GM23338 (cell line): ENCODE results near the gene MTHFR. TPM values are rescaled to one million over a fixed set of nuclear protein-coding genes. Genes with fewer than 3 reads are reported as not detected.

Experiments
- ATAC-seq: fragments of 200-7000 bp; cut with Tn5 transposase; 3 replicates; pipeline ENCODE4 v1.9.1; 2020
- DNase-seq: peaks from one replicate; pipeline ENCODE4 v3.0.0-alpha.2; 2015; ENCODE audit warnings: low spot score
- H2AFZ ChIP-seq: fragments of 200-600 bp; sonication (generic); 2 replicates; pipeline ENCODE4 v1.8.0; 2016; ENCODE audit warnings: antibody characterized with exemption, mild to moderate bottlenecking, moderate library complexity
- H3F3A ChIP-seq: fragments of 200-600 bp; sonication (generic); replicated peaks from 2 replicates; pipeline ENCODE4 v1.8.0; 2017; ENCODE audit warnings: antibody characterized with exemption, mixed run types, low read depth
- H3K27ac ChIP-seq: fragments of 200-600 bp; sonication (generic); 2 replicates; pipeline ENCODE4 v1.6.1; 2016; ENCODE audit warnings: low read depth
- H3K27me3 ChIP-seq: fragments of 200-600 bp; sonication (generic); 2 replicates; pipeline ENCODE4 v1.8.0; 2016; ENCODE audit warnings: mild to moderate bottlenecking, mixed run types, moderate library complexity; ENCODE audit not compliant: insufficient read depth
- H3K36me3 ChIP-seq: fragments of 200-600 bp; sonication (generic); 2 replicates; pipeline ENCODE4 v1.8.0; 2016; ENCODE audit warnings: mild to moderate bottlenecking; ENCODE audit not compliant: insufficient read depth
- H3K4me1 ChIP-seq: fragments of 200-600 bp; sonication (generic); 2 replicates; pipeline ENCODE4 v1.8.0; 2016; ENCODE audit warnings: mild to moderate bottlenecking, moderate library complexity; ENCODE audit not compliant: insufficient read depth
- H3K4me2 ChIP-seq: fragments of 200-600 bp; sonication (generic); 2 replicates; pipeline ENCODE4 v1.7.1; 2017; ENCODE audit warnings: mixed run types
- H3K4me3 ChIP-seq: fragments of 200-600 bp; sonication (generic); 2 replicates; pipeline ENCODE4 v1.6.1; 2016; ENCODE audit warnings: mixed run types
- H3K79me2 ChIP-seq: fragments of 200-600 bp; sonication (generic); replicated peaks from 2 replicates; pipeline ENCODE4 v1.8.0; 2017; ENCODE audit warnings: mild to moderate bottlenecking; ENCODE audit not compliant: insufficient read depth
- H3K9me2 ChIP-seq: fragments of 200-600 bp; sonication (generic); 2 replicates; pipeline ENCODE4 v1.8.0; 2017; ENCODE audit not compliant: insufficient read depth
- H4K20me1 ChIP-seq: fragments of 200-600 bp; sonication (generic); replicated peaks from 2 replicates; pipeline ENCODE4 v1.8.0; 2017; ENCODE audit warnings: mild to moderate bottlenecking; ENCODE audit not compliant: insufficient read depth
- H3K27ac Mint-ChIP-seq: 2 replicates; pipeline ENCODE4 v1.8.0; 2020; ENCODE audit warnings: inconsistent platforms, mild to moderate bottlenecking, moderate library complexity, mixed read lengths
- H3K27me3 Mint-ChIP-seq: 3 replicates; pipeline ENCODE4 v1.8.0; 2022; ENCODE audit warnings: low read depth, mild to moderate bottlenecking, moderate library complexity, mixed read lengths, inconsistent platforms; ENCODE audit not compliant: insufficient read depth, poor library complexity
- H3K36me3 Mint-ChIP-seq: 3 replicates; pipeline ENCODE4 v1.8.0; 2021; ENCODE audit warnings: low read depth, mild to moderate bottlenecking, inconsistent platforms, moderate library complexity, mixed read lengths
- H3K4me1 Mint-ChIP-seq: 3 replicates; pipeline ENCODE4 v1.8.0; 2020; ENCODE audit warnings: mild to moderate bottlenecking, inconsistent platforms, mixed read lengths
- H3K4me3 Mint-ChIP-seq: 3 replicates; pipeline ENCODE4 v1.8.0; 2021; ENCODE audit warnings: moderate library complexity, mild to moderate bottlenecking, inconsistent platforms, mixed read lengths
- H3K9me3 Mint-ChIP-seq: 3 replicates; pipeline ENCODE4 v1.8.0; 2020; ENCODE audit warnings: moderate library complexity, mild to moderate bottlenecking, inconsistent platforms, mixed read lengths
- CREB1 ChIP-seq: fragments of 250-450 bp; sonication (Bioruptor Pico); IDR thresholded peaks from 2 replicates; pipeline ENCODE4 v1.5.0; 2020; ENCODE audit warnings: low read depth, mild to moderate bottlenecking, moderate library complexity
- CTCF ChIP-seq, 2 experiments: fragments of 200-600 bp in 1 of 2; sonication (generic) in 1 of 2; conservative IDR thresholded peaks; 2 replicates each; pipeline versions ENCODE4 v1.5.1 to v1.6.1; 2016 to 2017; ENCODE audit warnings: antibody characterized with exemption in 2 of 2, low read depth in 2 of 2, mild to moderate bottlenecking in 2 of 2, moderate library complexity in 1 of 2
- EZH2 ChIP-seq: fragments of 200-600 bp; sonication (generic); IDR thresholded peaks from one replicate; pipeline ENCODE4 v1.8.0; 2017; ENCODE audit warnings: antibody characterized with exemption, mild to moderate bottlenecking, low read depth; ENCODE audit not compliant: unreplicated experiment
- REST ChIP-seq: IDR thresholded peaks from one replicate; pipeline ENCODE4 v1.6.1; 2018; ENCODE audit warnings: antibody characterized with exemption; ENCODE audit not compliant: unreplicated experiment
- STAT1 ChIP-seq: IDR thresholded peaks from one replicate; pipeline ENCODE4 v1.6.1; 2016; ENCODE audit warnings: antibody characterized with exemption; ENCODE audit not compliant: unreplicated experiment
- ZNF114 ChIP-seq: fragments of 250-450 bp; sonication (Bioruptor Pico); IDR thresholded peaks from 2 replicates; pipeline ENCODE4 v1.5.0; 2020; ENCODE audit warnings: mild to moderate bottlenecking, moderate library complexity
- ZNF331 ChIP-seq: fragments of 250-450 bp; sonication (Bioruptor Pico); IDR thresholded peaks from 2 replicates; pipeline ENCODE4 v1.5.0; 2020; ENCODE audit warnings: low read depth, mild to moderate bottlenecking, moderate library complexity
- polyA plus RNA-seq: library from polyadenylated mRNA; unstranded; fragments of >200 nt; fragmentation: Nextera tagmentation; extraction: Ambion mirVana; gene quantifications from 2 replicates; pipeline ENCODE4 v1.2.1, GENCODE V29; 2016
- total RNA-seq: library from RNA; depleted of rRNA; stranded (reverse); fragments of >200 nt; shearing (Covaris generic); gene quantifications from 2 replicates; pipeline ENCODE4 v1.2.3, GENCODE V29; 2014
- TF ChIP-seq, protein P1 (sequence below): IDR thresholded peaks from 2 replicates; pipeline ENCODE4 v1.6.1; 2016; ENCODE audit warnings: antibody characterized with exemption
- TF ChIP-seq, protein P2 (sequence below): fragments of 250-450 bp; sonication (Bioruptor Pico); IDR thresholded peaks from 2 replicates; pipeline ENCODE4 v1.5.0; 2020; ENCODE audit warnings: mild to moderate bottlenecking, moderate library complexity

MTHFR gene
- total and polyA plus RNA-seq, 2 experiments from 2014 or later, result 6.9 to 21.6 TPM

GRCh38 chr1:11823366-11824137 is 17.8 kb upstream of the MTHFR start (continued):
- TF ChIP-seq, protein P1, sequence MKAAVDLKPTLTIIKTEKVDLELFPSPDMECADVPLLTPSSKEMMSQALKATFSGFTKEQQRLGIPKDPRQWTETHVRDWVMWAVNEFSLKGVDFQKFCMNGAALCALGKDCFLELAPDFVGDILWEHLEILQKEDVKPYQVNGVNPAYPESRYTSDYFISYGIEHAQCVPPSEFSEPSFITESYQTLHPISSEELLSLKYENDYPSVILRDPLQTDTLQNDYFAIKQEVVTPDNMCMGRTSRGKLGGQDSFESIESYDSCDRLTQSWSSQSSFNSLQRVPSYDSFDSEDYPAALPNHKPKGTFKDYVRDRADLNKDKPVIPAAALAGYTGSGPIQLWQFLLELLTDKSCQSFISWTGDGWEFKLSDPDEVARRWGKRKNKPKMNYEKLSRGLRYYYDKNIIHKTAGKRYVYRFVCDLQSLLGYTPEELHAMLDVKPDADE, result no peak

GRCh38 chr1:11822091-11822490 is 16.3 kb upstream of the MTHFR start:
- H3K4me2 ChIP-seq, result no peak overlapping the region
- H3K9me3 Mint-ChIP-seq, result no peaks in the 10 kb centered on the region
- no peak for ATAC-seq
- H3K9me2 ChIP-seq, result no peaks in the 10 kb centered on the region
- H3K27ac Mint-ChIP-seq, result no peak overlapping the region
- H3K4me3 Mint-ChIP-seq, result no peak overlapping the region
- H3K4me1 Mint-ChIP-seq, result no peaks in the 10 kb centered on the region
- H3K36me3 Mint-ChIP-seq, result peaks cover 44% of the 10 kb centered on the region
- H2AFZ ChIP-seq, result no peak overlapping the region
- no peak overlapping the region for H3K4me3 ChIP-seq
- 0 out of 2 replicates have a peak, but pooled peaks cover 8% of the 10 kb centered on the region for H3F3A ChIP-seq
- H3K27me3 Mint-ChIP-seq, result no peaks in the 10 kb centered on the region
- H3K27me3 ChIP-seq, result no peaks in the 10 kb centered on the region
- H4K20me1 ChIP-seq, result peaks cover 10% of the 10 kb centered on the region
- no peaks in the 10 kb centered on the region for H3K4me1 ChIP-seq
- TF ChIP-seq, protein P1, result no peak
- TF ChIP-seq, protein P2, sequence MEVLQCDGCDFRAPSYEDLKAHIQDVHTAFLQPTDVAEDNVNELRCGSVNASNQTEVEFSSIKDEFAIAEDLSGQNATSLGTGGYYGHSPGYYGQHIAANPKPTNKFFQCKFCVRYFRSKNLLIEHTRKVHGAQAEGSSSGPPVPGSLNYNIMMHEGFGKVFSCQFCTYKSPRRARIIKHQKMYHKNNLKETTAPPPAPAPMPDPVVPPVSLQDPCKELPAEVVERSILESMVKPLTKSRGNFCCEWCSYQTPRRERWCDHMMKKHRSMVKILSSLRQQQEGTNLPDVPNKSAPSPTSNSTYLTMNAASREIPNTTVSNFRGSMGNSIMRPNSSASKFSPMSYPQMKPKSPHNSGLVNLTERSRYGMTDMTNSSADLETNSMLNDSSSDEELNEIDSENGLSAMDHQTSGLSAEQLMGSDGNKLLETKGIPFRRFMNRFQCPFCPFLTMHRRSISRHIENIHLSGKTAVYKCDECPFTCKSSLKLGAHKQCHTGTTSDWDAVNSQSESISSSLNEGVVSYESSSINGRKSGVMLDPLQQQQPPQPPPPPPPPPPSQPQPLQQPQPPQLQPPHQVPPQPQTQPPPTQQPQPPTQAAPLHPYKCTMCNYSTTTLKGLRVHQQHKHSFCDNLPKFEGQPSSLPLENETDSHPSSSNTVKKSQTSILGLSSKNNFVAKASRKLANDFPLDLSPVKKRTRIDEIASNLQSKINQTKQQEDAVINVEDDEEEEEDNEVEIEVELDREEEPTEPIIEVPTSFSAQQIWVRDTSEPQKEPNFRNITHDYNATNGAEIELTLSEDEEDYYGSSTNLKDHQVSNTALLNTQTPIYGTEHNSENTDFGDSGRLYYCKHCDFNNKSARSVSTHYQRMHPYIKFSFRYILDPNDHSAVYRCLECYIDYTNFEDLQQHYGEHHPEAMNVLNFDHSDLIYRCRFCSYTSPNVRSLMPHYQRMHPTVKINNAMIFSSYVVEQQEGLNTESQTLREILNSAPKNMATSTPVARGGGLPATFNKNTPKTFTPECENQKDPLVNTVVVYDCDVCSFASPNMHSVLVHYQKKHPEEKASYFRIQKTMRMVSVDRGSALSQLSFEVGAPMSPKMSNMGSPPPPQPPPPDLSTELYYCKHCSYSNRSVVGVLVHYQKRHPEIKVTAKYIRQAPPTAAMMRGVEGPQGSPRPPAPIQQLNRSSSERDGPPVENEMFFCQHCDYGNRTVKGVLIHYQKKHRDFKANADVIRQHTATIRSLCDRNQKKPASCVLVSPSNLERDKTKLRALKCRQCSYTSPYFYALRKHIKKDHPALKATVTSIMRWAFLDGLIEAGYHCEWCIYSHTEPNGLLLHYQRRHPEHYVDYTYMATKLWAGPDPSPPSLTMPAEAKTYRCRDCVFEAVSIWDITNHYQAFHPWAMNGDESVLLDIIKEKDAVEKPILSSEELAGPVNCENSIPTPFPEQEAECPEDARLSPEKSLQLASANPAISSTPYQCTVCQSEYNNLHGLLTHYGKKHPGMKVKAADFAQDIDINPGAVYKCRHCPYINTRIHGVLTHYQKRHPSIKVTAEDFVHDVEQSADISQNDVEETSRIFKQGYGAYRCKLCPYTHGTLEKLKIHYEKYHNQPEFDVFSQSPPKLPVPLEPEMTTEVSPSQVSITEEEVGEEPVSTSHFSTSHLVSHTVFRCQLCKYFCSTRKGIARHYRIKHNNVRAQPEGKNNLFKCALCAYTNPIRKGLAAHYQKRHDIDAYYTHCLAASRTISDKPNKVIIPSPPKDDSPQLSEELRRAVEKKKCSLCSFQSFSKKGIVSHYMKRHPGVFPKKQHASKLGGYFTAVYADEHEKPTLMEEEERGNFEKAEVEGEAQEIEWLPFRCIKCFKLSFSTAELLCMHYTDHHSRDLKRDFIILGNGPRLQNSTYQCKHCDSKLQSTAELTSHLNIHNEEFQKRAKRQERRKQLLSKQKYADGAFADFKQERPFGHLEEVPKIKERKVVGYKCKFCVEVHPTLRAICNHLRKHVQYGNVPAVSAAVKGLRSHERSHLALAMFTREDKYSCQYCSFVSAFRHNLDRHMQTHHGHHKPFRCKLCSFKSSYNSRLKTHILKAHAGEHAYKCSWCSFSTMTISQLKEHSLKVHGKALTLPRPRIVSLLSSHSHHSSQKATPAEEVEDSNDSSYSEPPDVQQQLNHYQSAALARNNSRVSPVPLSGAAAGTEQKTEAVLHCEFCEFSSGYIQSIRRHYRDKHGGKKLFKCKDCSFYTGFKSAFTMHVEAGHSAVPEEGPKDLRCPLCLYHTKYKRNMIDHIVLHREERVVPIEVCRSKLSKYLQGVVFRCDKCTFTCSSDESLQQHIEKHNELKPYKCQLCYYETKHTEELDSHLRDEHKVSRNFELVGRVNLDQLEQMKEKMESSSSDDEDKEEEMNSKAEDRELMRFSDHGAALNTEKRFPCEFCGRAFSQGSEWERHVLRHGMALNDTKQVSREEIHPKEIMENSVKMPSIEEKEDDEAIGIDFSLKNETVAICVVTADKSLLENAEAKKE (CRISPR knock-in tag), result no peak
- TF ChIP-seq CTCF (conservative IDR thresholded peaks at IDR 0.05; ENCODE audit: low read depth in 2 of 2) (no peak), CREB1 (CRISPR knock-in tag) (no peak), EZH2 (no peak), ZNF331 (CRISPR knock-in tag) (no peak), REST (no peak), STAT1 (no peak), ZNF114 (no peak)
- no peak for DNase-seq
- H3K27ac ChIP-seq, result no peak overlapping the region
- no peaks in the 10 kb centered on the region for H3K79me2 ChIP-seq
- H3K36me3 ChIP-seq, result peaks cover 28% of the 10 kb centered on the region
